Measurements from ENCODE around the gene SLC22A7.
"Not testable (repeated sequence)": the region's sequence is repeated elsewhere in the genome, so short reads cannot be mapped to it uniquely, and the experiment has no call there.

The SLC22A7 gene

DNA sequence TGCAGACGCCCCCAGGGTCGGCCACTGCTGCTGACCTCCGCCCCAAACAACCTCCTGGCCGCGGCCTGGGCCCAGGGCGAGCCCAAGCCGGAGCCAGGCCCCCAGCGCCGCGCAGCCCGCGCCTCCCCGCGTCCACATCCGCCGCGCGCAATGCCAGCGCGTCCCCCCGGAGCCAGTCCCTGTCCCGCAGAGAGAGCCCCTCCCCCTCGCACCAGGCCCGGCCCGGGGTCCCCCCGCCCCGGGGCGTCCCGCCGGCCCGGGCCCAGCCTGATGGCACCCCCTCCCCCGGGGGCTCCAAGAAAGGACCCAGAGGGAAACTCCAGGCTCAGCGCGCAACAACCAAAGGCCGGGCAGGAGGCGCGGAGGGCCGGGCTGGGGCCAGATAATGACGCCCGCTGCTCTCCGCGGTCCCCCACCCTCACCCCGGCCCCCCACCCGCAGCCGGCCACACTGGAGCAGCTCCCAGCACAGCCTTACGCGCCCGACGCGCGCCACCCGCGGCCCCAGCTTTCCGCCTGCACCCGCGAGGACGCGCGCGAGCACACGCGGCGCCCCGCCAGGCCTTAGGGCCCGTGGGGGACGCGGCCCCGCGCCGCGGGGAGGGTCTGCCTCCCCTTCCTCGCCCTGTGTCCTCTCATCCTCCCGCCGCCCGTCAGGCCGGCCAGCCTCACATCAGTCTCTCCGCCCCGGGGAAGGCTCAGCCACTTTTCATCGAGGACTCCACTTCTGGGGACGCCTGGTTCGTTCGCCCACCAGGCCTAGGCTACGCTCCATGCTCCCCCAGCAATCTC is 12.9 kb upstream of the SLC22A7 start:
- no peak for DNase-seq

DNA sequence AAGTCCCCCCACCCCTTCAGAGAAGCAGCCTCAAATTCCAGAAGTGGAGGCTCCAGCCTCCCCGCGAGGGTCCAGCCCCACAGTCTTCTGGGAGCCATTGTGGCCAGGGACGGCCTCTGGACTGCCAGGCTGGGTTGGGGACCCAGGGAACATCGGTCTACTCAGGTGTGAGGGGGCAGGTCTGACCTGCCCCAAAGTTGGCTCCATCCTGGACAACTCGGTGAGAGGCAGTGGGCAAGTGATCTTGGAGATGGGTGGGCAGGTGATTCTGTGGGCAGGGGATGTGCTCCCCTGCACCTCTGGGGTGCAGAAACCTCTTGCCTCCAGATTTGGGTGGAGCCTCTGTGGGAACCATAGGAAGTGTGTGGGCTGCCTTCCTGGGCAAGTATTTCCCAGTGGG is 12.2 kb upstream of the SLC22A7 start:
- no peak for DNase-seq

DNA sequence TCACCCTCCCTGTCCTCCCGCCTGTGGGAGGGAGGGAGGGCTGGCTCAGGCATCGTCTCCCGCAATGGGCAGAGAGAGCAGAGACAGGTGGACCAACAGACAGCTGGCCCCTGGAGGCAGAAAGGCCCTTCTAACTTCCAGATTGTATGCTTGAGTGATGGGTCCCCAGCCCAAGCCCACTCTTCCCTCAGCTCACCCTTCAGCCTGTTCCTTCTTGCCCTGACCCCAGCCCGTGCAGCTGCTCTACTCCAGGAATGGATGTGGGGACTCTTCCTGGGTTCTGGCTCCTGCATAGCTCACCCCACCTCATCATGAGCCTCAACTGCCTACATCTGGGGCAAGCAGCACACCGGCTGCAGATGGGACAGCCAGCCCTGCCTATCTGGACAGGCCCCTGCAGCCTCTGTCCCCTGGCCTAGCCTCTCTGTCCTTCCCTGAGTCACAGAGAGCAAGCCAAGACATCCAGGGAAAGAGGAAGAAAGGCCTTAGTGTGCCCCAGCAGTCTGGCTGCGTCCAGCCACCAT is 11.5 kb upstream of the SLC22A7 start:
- no peak for DNase-seq

DNA sequence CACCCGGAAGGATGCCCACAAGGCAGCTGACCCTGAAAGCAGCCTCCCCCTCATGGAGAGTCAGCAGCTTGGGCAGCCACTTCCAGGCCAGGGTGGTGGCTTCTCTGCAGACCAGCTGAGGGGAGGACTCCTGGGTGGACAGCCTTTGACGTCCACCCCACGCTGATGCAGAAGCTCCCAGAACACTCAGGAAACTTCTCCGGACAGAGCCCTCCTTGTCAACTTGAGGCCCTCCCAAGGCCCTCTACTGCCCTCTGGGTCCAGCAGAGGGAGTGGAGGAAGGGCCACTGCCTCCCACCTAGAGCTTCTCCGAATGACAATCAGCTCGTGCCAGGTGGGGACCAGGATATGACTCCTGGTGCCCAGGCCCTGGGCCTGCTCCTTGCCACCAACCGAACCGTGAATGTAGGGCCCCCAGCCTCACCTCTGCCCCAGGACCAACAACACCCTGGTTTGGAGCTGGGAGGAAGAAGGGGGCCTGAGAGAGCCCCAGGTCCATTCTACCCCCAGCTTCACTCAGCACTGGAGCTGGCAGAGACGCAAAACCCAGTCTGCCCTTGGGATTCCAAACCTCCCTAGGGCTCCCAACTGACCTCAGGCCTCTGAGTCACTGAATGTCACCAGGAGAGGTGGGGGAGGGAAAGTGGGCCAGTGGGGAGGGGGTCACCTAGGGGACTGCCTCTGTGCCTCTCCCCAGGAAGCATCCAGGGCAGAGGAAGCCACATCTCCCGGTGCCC is 10.9 kb upstream of the SLC22A7 start:
- DNase-seq, result no peak

DNA sequence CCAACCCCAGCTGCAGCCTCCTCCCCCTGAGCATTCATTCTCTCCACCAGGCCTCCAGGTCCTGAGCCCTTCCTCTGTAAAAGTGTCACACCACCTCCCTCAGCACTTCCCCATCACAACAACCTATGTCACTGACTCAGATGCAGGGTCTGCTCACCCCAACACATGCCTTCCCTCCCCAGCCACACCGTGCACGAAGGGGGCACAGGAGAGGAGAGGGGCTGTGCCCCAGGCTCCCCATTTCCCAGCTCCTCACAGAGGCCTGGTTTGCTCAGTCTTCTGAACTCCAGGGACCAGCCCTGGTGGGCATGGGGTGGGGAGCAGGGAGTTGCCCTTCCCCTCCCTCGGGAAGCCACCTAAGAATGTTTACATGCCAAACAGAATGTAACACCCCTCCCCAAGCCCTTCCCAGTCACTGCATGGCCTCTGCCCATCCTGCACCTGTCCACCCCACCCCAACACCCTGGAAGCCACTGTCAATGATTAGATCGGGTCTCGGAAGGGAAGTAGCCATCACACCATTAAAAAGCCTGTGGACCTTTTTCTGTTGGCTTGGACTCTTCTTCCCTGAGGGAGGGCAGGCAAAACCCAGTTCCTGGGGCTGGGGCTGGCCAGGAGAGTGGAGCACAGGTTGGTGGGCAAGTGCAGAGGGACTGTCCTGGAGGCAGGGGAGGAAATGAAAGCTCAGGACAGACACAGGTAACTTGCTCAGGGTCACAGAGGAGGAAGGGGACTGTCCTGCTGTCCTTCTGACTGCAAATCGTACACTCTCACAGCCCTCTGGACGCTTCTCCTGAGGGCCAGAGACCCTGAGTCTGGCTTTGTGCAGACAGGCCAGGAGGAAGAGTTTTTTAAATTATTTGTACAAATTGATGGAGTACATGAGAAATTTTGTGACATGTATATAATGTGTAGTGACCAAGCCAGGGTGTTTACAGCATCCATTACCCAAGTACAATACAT is 10.1 kb upstream of the SLC22A7 start:
- DNase-seq, result no peak

DNA sequence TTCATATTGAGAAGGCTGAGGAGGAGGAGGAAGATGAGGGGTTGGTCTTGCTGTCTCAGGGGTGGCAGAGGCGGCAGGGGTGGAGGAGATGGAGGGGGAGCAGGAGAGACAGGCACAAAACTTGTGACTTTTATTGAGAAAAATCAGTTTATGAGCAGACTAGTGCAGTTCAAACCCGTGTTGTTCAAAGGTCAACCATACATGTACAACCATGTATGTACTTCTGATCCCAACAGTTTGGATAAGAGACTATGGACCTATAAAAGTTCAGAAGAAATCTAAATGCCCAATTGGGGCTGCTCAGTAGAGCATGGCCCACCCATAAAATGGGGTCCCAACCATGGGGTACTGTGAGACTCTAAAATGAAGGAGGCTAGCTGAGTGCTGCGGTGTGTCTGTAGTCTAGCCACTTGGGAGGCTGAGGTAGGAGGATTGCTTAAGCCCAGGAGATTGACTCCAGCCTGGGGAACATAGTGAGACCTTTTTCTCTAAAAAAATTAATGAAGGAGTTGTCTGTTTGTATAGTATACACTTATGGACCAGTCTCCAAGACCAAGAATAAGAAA is 7.6 kb upstream of the SLC22A7 start:
- DNase-seq, result no peak

DNA sequence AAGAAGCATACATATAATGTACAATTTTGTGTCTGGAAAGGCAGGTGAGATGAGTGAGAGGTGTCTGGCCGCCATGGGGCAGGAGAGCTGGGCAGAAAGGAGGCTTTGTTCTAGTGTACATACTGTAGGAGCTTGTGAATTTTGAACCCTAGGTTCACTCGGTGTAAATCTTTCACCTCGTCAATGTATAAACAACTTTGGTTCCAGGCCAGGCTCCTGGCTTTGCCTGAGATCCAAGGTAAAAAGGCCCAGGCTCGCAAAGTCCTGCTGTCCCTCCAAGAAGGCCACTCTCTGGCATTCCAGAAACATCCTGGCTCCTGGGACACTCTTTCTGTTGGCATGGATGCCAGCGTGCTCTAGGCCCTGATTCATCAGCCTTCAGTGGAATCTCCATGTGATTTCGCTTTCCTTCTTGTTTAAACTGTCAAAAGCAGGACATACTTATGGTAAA is 7.1 kb upstream of the SLC22A7 start:
- DNase-seq, result no peak

DNA sequence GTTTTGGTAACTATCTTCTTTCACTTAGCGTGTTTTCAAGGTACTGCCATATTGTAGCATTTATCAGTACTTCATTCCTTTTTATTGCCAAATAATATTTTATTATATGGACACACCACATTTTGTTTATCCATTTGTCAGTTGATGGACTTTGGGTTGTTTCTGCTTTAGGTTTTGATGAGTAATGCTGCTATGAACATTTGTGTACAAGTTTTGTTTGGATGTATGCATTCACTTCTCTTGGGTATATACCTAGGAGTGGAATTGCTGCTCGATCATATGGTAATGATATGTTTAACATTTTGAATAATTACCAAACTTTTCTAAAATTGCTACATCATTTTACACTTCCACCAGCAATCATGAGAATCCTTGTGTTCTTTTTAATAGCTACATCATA is 6.4 kb upstream of the SLC22A7 start:
- no peak for DNase-seq

DNA sequence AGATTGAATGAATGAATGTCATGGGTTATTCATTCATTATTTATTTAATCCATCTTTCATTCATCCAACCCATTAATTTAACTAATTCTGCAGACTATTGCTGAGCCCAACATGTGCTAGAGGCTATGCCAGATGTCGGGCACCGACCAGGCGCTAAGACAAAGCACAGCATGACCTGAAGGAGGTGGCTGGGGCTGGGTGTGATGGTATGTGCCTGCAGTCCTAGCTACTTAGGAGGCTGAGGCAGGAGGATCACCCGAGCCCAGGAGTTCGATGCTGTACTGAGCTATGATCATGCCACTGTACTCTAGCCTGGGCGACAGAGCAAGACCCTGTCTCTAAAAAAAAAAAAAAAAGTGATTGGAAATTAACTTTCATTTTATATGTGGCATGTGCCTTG is 5.7 kb upstream of the SLC22A7 start:
- DNase-seq, result no peak

DNA sequence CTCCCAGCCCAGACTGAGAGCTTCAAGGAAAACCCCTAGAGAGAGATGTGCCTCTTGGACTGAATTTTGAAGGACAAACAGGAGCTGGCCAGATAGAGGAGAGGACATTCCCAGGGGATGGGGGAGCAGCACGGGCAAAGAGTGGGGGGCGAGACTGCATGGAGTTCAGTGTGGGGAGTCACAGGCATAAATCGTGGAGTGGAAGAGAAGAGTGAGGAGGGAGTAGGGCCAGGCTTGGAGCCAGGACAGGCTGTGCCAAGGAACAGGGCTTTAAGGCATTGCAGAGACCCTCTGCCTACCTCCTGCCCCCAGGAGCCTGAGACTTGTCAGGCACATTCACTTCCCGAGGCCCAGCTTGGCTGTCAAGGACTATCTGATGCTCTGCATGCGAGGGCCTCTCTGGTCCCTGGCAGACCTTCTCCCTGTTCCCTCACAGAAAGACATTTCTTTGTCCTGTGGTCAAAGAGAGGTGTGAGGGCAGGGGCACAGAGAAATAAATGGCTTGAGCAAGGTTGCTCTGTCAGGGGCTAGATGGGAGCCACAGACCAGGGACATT is 5.2 kb upstream of the SLC22A7 start:
- DNase-seq, result no peak

DNA sequence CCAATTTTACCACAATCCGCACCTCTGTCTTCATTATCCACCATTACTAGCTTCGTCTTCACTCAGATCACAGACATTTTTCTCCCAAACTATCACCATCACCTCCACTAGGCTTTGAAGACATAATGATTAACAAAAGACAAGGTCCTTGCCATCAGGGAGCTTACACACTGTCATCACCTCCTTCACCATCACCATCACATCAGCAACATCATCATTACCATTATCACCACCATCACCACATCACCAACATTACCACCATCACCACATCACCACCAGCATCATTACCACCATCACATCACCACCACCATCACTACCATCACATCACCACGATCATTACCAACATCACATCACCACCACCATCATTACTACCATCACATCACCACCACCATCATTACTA is 4.4 kb upstream of the SLC22A7 start:
- no peak for DNase-seq

DNA sequence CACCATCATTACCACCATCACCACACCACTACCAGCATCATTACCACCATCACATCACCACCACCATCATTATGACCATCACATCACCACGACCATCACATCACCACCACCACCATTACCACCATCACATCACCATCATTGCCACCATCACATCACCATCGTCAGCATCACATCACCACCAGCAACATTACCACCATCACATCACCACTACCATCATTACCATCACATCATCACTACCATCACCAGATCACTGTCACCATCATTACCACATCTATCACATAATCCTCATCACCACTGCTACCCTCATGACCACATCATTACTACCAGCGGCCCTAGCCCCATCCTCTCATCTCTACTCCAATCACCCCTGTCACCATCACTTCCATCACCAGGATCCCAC is 3.5 kb upstream of the SLC22A7 start:
- no peak for DNase-seq

DNA sequence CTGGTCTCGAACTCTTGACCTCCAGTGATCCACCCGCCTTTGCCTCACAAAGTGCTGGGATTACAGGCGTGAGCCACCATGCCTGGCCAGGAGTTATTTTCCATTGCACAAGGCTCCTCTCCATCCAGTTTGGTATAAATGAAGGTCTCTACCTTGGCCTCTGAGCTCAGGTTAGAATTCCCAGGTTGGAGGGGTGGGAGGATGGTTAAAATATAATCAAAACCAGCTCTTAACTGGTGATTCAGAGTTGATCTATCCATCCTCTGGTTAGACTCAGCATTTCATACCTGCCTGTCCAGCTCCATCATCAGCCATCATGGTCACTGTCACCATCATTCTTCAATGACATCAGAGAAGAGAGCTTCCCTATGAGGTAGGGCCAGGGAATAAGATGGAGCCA is 2.6 kb upstream of the SLC22A7 start:
- DNase-seq, result no peak

DNA sequence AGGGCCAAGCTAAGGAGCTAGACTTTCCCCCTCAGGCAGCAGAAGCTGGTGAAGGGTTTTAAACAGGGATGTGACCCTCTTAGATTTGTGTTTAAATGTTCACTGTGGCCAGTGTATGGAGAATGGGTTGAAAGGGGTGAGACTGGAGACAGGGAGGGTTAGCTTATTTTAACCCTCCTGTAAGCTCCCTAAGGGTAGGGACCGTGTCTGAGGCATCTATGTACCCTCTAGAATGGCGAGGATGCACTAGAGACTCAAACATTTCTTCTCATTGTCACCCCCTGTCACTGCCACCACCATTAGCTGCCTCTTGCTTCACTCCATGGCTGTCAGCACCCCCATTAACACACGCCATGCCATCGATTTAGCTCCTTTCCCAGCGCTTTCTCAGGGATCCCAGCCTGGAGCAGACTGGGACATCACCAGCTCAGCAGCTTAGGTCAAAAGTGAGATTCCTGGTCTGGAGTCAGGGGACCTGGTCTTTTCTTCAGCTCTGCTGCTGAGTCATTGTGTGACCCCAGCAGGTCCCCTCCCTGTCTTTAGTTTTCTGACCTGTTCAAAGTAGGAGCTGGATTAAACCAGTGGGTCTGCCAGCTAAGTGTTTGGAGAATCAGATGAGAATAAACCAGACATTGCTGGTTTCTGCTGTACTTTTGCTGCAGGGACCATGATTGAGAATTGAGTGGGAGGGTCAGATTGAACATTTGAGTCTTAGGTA is 1.1 kb upstream of the SLC22A7 start:
- no peak for DNase-seq

DNA sequence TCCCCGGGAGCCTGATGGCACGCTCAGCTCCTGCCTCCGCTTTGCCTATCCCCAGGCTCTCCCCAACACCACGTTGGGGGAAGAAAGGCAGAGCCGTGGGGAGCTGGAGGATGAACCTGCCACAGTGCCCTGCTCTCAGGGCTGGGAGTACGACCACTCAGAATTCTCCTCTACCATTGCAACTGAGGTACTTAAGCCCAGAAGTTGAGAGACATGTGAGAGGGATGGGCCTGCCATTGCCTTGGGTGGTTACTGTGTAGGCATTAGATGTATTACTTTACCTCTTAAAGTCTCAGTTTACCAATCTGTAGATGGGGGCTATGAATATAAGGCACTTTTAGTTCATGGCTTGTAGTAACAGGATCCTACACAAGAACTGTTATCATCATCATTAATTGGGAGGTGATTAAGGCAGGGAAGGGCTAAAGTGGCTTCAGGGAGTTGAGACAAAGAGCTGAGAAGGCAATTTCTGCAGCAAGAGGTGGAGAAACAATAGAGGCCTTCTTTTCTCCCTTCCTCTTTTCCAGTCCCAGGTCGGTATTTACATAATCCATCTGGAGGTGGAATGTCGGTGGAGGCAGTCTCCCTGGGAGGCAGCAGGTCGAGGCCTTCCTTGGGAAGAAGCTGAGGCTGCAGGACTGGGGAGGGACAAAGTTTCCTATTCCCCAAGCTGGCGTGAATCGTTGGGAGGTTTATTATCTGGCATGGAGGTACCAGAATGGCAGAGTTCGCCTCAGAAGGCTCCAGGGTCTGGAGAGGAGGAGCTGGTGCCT is 691 bp downstream of the SLC22A7 start:
- no peak for DNase-seq

DNA sequence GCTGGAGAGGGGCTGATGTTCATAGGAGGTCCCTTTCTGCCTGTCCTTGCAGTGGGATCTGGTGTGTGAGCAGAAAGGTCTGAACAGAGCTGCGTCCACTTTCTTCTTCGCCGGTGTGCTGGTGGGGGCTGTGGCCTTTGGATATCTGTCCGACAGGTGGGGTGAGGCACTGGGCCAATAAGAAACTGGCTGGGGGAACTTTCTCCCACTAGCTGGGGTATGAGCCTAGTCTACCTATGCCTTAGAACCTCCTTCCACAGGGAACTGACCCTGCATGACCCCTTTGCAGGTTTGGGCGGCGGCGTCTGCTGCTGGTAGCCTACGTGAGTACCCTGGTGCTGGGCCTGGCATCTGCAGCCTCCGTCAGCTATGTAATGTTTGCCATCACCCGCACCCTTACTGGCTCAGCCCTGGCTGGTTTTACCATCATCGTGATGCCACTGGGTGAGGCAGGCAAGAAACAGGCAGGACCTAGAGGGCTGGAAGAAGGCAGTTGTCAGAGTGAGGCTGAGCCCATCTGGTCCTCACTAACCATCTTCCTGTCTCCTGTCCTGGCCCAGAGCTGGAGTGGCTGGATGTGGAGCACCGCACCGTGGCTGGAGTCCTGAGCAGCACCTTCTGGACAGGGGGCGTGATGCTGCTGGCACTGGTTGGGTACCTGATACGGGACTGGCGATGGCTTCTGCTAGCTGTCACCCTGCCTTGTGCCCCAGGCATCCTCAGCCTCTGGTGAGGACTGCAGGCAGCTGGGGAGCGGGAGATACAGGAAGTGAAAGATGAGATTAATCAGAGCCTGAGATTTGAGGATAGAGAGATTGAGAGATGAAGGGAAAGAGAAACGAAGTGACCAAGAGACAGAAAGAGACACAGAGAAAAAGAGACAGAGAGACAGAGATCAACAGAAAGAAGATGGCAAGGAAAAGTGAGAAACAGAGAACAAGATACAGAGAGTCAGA is 1.6 kb downstream of the SLC22A7 start:
- no peak for DNase-seq

DNA sequence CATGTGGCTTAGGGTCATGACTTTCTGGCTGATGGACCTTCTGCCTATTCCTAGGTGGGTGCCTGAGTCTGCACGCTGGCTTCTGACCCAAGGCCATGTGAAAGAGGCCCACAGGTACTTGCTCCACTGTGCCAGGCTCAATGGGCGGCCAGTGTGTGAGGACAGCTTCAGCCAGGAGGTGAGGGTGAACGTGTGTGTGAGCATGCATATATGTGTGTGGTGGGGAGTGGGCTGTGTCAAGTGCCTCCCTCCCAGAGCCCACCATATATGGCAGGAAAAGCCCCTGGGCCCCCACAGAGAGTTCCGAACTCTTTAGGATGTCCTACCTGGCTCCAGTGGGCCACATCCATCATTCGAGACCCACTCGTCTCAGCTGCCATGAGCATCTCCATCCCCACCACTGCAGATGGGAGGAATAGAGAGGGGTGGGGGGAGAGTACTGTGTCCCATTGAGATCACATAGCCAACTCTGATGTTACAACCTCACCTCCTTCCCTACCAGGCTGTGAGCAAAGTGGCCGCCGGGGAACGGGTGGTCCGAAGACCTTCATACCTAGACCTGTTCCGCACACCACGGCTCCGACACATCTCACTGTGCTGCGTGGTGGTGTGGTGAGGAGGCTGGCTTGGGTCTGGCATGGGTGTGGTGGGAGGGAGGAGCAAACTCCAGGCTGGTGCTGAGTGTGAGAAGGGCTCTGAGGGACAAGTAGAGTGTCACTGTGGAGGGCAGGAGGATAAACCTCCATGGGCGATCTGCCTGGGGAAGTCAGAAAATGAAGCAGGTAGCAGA is 3.2 kb downstream of the SLC22A7 start:
- no peak for DNase-seq

DNA sequence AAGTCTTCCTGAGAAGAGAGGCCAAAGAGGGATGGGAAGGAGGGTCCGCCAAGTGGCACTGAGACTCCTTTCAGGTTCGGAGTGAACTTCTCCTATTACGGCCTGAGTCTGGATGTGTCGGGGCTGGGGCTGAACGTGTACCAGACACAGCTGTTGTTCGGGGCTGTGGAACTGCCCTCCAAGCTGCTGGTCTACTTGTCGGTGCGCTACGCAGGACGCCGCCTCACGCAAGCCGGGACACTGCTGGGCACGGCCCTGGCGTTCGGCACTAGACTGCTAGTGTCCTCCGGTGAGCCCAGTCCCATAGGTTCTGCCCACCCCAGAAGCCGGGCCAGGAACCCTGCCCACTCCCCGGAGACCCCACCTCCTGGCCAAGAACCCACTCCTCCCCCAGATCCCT is 4.1 kb downstream of the SLC22A7 start:
- DNase-seq, result no peak

DNA sequence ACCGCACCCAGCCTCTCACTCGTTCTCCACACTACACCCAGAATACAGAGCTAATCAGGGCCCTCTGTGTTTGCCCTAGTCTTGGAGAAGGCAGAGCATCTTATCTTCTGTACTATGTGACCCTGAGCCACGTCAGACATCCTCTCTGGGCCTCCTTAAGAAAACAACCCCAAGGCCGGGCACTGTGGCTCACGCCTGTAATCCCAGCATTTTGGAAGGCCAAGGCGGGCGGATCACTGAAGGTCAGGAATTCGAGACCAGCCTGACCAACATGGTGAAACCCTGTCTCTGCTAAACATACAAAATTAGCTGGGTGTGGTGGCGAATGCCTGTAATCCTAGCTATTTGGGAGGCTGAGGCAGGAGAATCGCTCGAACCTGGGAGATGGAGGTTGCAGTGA is 4.9 kb downstream of the SLC22A7 start:
- not testable (repeated sequence) for DNase-seq

Measured in activated naive CD4-positive, alpha-beta T cell treated with Interleukin-2 at 50 U/mL for 16 hours (primary cell).